Stimulated activated CD8-positive, alpha-beta memory T cell treated with anti-CD3 and anti-CD28 coated beads, Interleukin-15, amount 100 ng/mL, for 1 hour (primary cell): ENCODE measurements around the gene CC2D2A.

Experiments
- DNase-seq: peaks from one replicate; pipeline ENCODE4 v3.0.0-alpha.2; 2020; ENCODE audit warnings: low read depth

CC2D2A gene

DNA sequence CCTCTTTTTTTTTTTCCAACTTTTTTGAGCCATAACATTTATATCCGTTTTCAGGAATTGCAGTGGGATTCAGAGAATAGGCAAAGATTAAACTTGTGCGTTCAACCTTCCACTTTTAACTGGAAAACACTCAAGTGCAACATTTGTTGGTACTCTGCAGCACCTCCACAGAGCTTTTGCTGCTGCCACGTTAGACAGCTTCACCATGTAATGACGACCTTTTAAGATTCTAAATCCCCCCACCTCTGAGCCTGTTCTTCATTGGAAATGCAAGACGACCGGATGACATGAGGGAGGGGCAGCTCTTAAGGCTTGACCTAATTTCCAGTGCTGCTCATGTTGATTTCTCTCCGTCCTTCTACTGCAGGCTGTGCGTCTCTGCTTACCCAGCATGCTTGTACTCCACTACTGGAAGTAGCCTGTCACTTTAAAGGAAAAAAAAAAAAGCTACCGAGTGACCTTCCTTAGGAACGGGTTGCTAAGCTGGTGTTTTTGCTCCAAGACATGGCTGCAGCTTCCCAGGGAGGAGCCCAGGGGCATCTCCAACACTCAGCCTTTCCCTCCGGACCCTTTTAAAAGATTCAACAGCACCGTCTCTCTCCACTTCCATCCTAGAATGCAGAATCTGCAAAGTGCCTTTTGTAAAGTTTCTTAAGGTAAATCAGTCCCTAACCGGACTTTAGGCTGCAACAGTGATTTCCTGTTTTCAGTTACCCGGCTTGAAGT, at the start of gene CC2D2A:
Gene CC2D2A (plus strand): TSS at position 481 of the 726 bp plus-strand sequence. CDS start 6,051 bp downstream, outside the sequence.
- DNase-seq = no peak

DNA sequence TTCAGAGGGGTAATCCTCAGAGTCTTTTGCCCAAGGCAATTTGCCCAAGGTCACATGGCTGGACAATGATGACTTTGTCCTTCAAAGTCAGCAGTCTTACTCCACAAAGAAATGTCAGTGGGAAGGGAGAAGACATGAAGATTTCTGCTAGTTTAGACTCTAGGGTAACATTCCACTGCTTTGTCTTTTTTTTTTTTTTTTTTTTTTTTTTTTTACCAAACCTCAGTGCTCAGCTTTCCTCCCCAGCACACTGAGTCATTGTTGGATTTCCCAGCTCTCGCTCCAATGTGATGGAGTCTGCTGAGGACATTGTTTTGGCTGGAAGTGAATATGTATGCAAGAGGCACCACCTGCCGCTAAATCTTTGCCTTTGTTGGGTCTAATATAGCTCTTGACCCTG, 49.0 kb upstream of the CC2D2A start:
- DNase-seq = no peak

DNA sequence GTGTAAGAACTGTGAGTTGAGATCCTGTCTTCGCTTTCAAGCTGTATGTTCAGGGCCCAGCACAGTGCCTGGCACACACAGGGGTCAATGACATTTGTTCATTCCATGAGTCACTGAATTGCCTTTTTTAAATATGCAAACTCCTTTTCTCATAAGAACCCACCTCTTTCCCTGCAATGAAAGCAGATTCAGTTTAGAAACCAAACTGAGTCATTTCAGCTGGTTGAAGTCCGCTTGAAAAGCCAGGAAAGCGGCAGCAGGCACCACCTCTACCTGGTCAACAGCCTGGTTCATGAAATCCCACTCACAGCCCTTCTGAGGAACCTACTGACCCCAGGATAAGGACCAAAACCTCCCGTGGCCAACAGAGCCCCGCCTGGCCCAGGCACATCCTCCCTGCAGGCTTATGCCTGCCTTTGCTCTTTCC, 46.4 kb upstream of the CC2D2A start:
- no peak for DNase-seq

DNA sequence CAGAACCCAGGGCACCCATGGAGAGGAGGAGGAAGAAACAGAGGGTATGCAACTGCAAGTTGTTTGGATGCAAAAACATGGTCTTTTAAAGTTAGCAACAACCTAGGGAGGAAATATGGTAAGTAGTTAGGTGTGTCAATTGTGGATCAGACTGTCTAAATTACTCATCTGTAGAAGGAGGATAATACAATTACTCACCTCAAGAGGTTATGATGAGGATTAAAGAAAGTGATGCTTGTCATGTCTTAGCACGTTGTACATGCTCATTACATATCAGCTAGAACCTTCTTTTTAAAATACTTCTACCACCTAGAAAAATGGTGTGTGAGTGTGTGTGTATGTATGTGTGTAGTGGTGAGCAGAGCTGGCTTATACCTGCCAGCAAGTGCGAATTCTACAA, 44.2 kb upstream of the CC2D2A start:
- no peak for DNase-seq

DNA sequence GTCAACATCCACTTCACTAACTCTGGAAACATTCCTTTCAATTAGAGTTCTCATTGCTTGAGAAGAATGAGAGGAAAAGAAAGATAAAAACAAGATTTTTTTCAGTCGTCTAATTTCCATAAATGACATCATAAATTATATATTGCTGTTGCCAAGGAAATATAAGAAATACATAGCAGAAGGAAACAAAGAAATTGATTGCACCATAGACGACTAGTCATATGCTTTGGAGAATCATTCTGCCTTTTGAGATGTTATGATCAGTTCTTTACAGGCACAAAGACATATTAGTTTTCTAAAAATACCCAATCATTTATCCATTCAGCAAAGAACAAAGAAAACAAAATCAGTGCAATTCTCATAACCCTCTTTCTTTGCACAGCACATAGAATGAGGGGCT, 42.5 kb upstream of the CC2D2A start:
- no peak for DNase-seq

DNA sequence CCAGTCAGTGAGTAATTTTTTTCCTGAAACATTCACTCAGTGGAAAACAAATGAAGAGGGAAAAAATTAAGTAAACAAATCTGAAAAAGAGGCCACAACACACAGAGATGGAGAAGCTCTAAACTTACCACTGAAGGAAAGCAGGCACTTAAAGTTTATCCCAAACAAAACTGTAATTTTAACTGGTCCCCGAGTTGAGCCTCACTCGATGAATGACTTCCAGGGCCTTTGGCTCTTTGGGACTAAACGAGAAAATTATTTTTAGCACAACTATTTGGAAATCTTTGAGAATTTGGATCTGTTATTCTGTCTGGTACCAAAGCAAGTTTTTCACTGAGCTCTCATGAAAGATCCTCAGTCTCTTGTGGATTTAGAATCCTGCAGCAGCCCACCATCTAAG, 42.0 kb upstream of the CC2D2A start, which contains the start of gene C1QTNF7:
Gene C1QTNF7 (plus strand): TSS at position 333 of the 400 bp plus-strand sequence. CDS start 7,711 bp downstream, outside the sequence.
- no peak for DNase-seq

DNA sequence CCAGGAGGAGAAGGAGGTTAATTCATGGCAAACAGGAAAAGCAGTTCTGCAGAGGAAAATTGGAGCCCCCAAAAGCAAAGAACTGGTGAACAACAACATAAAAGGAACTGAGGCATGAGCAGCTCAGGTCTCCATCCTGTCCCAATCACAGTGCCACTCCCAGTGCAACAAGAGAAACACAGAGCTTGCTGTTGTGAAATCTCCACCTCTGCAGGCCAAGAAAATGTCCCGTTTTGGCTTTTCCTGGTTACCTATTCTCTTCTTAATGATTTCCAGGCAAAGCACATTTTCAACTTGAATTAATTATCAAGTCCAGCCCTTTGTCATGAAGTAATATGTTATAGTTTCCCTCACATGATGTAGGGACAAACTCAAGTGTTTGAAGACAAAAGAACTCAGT, 41.1 kb upstream of the CC2D2A start:
- DNase-seq = no peak

DNA sequence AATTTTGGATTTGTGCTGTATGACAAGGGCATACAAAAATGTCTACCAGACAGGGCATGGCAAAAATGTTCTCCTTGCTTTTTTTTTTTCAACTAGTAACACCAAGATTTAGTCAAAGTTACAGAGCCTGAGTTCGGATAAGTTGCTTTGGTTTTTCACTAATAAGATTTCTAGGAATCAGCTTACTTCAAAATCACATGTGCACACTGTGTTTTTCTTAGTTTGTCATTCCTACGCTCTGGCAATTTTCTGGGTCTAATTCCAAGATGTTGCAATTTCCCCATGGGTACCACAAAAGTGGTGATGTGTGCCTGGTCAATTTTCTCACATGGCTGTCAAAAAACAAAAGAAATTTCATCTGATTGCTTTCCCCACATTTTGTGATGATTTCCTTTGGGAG, 35.6 kb upstream of the CC2D2A start:
- no peak for DNase-seq

DNA sequence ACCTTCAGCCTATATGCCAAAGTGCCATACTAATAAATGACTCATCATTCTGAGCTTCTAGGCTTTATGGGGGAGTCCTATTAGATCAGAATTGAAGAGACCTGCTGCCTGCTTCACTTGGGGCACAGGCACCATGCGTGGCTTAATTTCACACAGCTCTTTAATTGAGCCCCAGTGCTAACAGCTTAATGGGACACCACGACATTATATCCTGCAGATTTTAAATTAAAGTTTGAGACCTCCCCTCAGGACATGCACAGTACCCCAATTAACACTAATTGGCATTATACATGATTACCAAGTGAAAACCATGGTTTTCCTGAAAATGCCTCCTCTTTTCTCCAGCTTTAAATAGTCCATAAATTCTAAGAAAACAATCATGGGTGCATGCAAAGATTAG, 35.0 kb upstream of the CC2D2A start:
- no peak for DNase-seq

DNA sequence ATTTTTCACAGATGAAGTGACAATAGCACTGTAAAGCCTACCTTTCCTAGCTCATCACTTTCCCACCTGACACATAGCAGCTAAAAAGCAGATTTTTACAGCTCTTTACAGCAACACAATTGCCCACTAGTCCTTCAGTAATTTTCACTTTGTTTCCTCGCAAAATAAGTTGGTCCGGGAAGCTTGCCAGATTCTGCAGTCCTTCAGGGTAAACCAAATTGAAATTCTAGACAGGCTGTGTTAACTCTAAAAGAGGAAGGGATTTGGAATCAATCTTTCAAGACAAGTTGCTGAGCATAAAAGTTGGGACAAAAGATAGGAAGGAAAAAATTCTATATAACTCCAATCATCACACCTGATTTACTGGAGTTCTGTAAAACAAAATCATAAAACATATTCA, 33.2 kb upstream of the CC2D2A start:
- no peak for DNase-seq

DNA sequence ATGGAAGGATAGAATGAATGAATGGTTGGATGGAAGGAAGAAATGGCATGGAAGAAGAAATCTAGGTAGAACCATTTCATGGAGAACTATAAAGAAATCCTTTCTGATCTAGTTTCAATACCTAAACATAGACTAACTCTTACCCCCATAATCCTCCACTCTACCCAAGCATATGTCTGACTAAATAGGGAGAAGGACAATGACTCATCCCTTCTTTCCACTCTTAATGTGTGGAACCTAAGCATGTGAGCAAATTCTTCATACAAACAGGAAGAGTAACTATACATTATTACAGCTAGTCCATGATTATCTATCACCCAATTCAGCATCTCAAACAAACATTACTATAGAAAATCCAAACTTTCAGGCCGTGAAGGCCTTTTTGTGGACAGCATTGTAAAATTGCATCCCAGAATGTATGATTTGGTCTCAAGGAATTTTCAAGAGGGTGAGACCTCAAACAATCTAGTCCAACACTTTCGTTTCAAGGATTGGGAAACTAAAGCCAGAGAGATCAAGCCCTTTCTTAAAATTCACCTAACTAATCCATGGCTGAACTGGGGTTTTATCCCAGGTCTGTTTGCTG, 30.6 kb upstream of the CC2D2A start:
- no peak for DNase-seq

DNA sequence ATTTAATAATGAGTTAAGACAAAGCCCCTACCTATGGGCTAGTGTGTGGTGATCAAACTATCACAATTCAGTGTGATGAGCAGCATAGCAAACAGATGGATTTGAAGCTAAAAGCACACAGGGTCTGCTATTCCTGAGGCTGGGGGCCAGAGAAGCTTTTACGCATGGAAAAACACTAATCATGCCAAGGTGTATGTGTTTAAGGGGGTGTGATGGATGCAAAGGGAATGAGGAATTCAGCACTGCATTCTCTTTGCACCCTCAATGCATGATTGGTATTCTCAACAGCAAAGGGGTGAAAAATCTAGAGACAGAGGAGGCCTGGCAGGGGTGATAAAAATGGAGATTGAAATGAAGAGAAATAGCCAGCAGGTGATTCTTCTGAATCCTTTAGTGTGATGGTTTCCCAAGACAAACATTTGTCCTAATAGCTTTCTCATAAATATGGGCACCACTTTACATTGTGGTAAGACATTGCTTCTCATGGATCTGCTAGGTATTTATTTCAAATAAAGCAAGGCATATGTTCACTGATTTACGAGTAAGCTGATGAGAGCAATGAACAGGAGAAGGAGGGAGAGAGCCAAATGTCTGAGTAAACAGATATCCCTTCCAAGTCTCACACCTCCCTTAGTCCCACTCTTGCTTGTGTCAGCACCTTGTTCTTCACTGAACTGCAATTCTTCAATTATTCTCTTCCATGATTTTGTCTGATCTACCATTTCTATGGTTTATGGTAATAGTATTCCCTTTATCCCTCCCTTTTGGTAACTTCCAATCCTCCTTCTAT, 26.1 kb upstream of the CC2D2A start:
- no peak for DNase-seq

DNA sequence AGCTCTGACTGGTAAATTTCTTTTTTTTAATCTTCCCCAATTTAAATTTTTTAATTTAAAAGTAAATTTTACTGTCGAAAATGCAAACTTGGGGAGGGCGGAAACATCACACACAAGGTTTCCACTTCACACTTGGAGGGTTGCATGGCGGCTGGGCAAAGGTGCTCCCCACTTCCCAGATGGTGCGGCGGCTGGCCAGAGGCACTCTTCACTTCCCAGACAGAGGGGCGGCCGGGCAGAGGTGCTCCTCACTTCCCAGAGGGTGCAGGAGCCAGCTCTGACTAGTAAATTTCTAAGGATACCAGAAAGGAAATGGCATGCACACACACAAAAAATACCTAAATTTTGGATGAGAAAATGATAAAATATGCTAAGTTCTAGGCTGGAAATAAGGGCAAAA, 25.4 kb upstream of the CC2D2A start:
- no peak for DNase-seq

DNA sequence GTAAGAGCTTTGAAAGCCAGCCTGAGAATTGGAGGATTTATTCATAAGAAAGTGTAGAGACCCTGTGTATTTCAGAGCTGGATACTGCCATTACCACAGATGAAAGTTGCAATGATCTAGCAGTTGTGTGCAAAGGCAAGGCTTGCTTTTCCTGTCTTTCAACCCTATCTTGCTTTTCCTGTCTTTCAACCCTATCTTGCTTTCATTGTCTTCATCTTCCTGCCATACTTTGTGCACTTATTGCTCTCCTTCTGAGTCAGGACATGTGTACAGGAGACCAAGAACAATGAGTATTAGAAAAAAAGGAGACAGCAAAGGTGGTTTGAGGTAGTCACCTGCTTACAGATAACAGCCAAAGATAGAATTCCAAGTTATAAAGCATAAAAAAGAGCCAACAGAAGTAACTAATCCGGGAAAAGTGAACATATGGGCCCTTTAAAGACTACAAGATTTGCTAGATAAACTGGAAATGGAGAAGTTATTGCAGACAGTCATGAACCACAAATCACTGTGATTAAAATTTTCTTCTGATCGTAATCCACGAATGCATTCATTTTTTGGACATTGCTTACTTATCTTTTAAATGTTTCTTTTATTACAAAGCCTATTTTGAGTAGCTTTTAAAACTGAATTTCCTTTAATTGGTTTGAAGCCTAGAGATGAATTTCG, 24.7 kb upstream of the CC2D2A start:
- DNase-seq = no peak

DNA sequence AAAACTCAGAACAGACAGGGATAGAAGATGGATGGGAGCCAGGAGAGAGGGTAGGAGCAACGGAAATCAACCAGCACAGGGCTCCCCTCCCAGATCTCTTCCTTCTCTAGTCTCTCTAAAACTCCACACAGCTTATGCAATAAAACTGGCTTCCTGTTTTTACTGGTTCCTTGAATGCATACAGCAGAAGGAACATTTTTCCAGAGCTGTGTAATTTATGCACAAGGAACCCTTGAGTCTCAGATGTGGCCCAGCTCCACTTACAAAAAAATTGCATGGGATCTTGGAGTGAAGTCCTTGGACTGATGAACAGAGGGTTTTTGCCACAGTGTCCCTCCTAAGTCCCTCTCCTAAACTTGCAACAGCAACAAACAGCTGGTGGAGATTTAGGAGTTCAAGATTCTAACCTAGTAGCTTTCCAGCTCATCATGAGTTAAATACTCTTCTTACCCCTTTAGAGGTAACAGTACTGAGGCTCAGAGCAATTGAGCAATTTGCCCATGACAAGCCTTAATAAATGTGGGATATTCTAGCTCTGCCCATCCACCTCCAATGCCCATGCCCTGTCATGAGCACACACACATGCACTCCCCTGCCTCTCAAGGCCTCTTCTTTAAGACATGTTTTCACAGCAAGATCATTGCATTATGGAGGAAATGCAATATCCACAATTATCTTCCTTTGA, 18.4 kb upstream of the CC2D2A start:
- no peak for DNase-seq

DNA sequence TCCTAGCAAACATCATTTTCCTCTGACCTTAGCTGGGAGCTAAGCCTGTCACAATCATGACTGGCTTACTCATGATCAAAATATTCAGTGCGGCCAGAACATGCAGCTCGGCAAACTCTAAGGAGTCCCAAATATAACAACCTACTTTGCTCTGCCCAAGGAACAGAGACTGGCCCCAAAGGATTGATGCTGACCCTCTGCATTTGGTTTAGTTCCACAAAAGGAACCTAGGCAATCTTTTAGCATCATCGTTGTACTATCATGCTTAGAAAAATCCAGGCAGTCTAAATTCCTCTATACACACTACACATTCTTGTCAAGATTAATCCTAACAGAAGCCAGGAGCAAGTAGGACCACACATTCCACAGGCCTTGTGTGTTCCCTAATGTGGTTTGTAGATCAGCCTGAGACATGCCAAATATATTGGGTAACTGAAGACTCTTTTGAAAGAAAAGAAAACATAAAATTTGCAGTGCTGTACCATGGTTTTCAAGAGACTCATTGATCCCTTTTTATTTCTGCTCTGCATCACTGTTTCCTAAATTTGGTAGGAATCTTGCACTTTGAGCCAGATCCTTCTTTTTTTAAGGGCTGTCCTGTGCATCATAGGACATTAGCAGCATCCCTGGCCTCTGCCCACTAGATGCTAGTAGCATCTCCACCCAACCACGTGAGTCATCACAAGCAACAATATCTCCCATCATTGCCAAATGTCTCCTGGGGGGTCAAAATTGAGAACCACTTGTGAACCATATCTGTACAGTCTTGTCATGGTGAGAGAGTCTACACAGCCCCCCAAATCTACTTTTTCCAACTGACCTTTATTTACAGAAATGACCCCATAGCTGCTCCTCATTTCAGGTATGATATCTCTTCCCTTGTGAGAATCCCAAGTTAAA, 17.6 kb upstream of the CC2D2A start:
- DNase-seq = no peak

DNA sequence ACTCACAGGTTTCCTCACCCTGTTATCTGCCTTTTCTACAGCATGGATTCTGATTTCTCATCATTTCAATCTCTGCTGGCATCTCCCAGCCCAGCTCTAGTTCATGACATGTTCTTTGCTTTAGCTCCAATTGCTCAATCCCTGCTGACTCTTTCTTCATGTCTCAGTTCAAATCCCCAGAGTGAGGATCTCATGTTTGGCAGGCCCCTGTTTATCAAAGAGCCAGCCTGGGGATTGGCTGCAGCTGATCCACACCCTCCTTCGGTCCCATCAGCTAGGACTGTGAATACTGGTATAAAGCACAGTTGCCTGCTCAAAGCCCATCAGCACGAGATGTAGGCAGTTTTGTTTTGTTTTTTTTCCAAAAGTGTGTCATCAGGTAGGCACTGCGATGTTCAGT, 14.4 kb upstream of the CC2D2A start:
- DNase-seq = no peak

DNA sequence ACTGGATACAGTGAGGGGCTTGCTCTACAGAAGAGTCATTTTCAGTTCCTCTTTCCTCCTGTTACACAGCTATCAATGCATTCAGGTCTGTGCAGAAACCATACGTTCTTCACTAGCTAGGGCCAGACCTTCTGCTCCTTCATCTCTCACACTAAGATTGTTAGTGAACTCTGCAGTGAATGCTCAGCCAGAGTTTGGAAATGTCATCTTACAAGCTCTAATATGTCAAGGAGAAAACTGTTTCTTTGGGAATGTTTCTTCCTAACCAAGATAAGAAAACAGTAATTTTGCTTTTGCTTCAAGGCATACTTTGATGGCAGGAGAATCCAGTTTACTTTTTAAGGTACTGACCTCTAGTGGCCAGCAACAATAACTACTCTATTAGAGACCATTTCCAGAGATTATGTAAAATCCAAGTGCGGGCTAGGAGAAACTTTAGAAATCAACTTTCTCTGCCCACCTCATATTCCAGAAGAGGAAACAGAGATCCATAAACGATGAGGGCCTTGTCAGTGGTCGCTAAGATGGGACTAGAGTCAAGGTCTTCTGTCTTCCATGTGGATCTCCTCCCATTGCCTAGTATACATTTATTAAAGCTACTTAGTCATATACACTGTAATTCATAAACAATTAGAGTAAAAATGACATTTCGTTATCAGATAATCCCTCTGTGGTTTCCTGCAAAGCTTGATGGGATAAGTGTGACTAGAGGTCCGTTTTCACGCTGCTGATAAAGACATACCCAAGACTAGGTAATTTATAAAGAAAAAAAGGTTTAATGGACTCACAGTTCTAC, 12.1 kb upstream of the CC2D2A start:
- no peak for DNase-seq

DNA sequence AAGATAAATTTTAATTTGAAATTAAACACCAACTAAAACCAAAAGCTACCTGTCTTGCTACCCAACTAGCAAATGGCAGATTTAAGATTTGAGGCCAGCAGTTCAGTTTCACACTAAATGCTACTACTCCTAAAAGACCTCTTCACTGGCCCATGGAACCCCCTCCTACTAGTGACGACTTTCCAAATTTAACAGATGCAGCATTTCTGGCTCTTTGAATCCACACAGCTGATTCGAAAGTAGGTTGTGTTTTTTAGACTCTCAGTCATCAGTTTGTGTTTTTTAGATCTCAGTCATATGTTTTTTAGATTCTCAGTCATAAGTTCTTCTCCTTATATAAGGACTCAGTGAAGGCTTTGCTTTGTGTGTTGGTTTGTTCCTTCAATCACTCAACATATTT, 11.1 kb upstream of the CC2D2A start:
- no peak for DNase-seq

DNA sequence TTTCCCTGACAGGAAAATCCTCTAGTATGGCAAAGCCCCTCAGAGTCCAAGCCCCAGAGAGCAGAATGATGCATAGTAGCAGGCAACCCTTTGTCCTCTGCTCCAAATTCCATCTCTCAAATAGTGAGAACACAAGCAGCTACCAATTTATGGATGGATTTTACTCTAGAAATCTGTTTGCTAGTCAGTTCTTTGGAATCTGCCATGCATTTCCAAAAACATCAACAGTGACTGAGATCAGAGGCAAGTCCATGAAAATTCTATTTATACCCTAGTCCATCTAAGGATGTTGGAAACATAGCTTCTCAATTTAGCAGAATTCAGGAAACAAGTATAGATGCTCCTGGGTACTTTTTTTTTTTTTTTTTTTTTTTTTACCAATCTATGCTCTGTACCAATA, 10.0 kb upstream of the CC2D2A start:
- DNase-seq = no peak
